Stimulated activated naive CD8-positive, alpha-beta T cell treated with anti-CD3 and anti-CD28 coated beads, Interleukin-15, amount 100 ng/mL, for 72 hours (primary cell): ENCODE results near the gene INHBC.
"Not testable (repeated sequence)": the region's sequence is repeated elsewhere in the genome, so short reads cannot be mapped to it uniquely, and the experiment has no call there.

ENCODE experiments used
- ATAC-seq: fragments of 150-1000 bp; cut with Tn5 transposase; 2 replicates; pipeline ENCODE4 v1.10.0; 2021; ENCODE audit warnings: mild to moderate bottlenecking, moderate library complexity
- DNase-seq, 2 donors: peaks; one replicate each; pipeline ENCODE4 v3.0.0; 2021 to 2022
- H3K27ac Mint-ChIP-seq, 2 donors: one replicate each; pipeline ENCODE4 v1.8.0; 2022; ENCODE audit warnings: mild to moderate bottlenecking in 2 of 2, mixed read lengths in 2 of 2, moderate library complexity in 2 of 2
- H3K27me3 Mint-ChIP-seq: one replicate; pipeline ENCODE4 v1.8.0; 2022; ENCODE audit warnings: mixed read lengths
- H3K4me1 Mint-ChIP-seq: one replicate; pipeline ENCODE4 v1.8.0; 2022; ENCODE audit warnings: mild to moderate bottlenecking, mixed read lengths
- H3K4me3 Mint-ChIP-seq, 2 donors: one replicate each; pipeline ENCODE4 v1.8.0; 2022; ENCODE audit warnings: mild to moderate bottlenecking in 2 of 2, mixed read lengths in 2 of 2, moderate library complexity in 1 of 2
- H3K9me3 Mint-ChIP-seq, 2 donors: one replicate each; pipeline ENCODE4 v1.8.0; 2022; ENCODE audit warnings: mixed read lengths in 2 of 2

INHBC gene

DNA sequence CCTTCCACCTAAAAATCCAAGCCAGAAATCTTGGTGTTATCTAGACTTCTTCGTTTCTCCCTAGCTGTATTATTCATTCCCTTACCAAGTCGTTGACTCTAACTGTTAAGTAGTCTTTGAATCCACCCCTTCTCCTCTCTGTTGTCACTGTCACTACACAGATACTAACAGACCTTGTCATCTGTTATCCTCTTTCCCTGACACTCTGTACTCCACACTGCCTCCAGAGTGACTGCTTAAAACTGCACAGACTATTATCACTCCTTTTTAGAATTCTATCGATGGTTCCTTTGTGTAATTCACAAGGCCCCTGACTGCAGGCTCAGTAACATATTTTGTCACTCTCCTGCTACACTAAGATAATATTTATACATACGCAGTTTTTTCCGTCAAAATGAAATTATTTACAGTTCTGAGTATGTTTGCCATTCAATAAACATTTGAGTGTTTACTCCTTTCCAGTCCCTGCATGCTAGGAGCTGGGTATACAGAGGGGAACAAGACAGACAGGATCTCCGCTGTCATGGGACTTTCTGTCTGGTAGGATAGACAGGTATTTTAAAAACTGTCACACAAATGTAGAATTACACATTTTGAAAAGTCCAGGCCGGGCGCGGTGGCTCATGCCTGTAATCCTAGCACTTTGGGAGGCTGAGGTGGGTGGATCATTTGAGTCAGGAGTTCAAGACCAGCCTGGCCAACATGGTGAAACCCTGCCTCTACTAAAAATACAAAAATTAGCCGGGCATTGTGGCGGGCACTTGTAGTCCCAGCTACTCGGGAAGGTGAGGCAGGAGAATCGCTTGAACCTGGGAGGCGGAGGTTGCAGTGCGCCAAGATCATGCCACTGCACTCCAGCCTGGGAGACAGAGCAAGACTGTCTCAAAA, 57.1 kb downstream of the INHBC start:
- peak overlapping the region; percentile 31 to 74 for H3K4me3 Mint-ChIP-seq

DNA sequence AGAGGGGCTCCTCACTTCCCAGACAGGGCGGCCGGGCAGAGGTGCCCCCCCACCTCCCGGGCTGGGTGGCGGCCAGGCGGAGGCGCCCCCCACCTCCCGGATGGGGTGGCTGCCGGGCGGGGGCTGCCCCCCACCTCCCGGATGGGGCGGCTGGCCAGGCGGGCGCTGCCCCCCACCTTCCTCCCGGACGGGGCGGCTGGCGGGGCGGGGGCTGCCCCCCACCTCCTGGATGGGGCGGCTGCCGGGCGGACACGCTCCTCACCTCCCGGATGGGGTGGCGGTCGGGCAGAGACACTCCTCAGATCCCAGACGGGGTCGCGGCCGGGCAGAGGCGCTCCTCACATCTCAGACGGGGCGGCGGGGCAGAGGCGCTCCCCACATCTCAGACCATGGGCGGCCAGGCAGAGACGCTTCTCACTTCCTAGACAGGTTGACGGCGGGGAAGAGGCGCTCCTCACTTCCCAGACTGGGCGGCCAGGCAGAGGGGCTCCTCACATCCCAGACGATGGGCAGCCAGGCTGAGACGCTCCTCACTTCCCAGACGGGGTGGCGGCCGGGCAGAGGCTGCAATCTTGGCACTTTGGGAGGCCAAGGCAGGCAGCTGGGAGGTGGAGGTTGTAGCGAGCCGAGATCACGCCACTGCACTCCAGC, 60.6 kb downstream of the INHBC start:
- ATAC-seq, result peak; percentile 45
- H3K27me3 Mint-ChIP-seq, H3K4me3 Mint-ChIP-seq, H3K9me3 Mint-ChIP-seq, DNase-seq: not testable (repeated sequence)
- H3K27ac Mint-ChIP-seq, result peak overlapping the region in 1 of 2 donors; percentile 85
- peaks cover 35% of the 10 kb centered on the region for H3K4me1 Mint-ChIP-seq

More for the DNA sequence above, 57.1 kb downstream of the INHBC start:
- peak; percentile 32 for ATAC-seq
- no peak for DNase-seq
- peak overlapping the region; percentile 21 to 86 for H3K27ac Mint-ChIP-seq
- H3K9me3 Mint-ChIP-seq, result no peaks in the 10 kb centered on the region
- H3K27me3 Mint-ChIP-seq, result no peaks in the 10 kb centered on the region
- H3K4me1 Mint-ChIP-seq, result peaks cover 51% of the 10 kb centered on the region

DNA sequence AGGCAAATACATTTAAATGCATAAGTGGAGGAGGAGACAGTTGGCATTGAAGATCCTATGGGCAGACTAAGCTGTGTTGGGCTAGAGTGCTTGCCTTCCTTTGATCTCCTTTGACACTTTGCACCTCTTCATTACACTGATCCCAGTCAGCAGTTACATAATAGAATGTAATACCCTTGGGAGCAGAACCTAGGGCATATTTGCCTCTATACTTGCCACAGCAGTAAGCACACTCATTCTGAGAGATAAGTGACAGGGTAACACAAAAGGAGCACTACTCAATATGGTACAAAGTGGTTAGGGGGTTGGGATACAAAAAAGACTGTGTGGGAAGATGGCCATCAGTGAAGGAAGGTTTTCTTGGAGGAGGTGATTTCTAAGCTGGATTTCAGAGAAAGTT, 62.2 kb downstream of the INHBC start:
- Mint-ChIP-seq H3K27me3 (no peaks in the 10 kb centered on the region), H3K9me3 (no peaks in the 10 kb centered on the region), H3K4me3 (no peak overlapping the region), H3K27ac (peak overlapping the region in 1 of 2 donors; percentile 35), H3K4me1 (peaks cover 21% of the 10 kb centered on the region)
- ATAC-seq (peak; percentile 59), DNase-seq (no peak)

DNA sequence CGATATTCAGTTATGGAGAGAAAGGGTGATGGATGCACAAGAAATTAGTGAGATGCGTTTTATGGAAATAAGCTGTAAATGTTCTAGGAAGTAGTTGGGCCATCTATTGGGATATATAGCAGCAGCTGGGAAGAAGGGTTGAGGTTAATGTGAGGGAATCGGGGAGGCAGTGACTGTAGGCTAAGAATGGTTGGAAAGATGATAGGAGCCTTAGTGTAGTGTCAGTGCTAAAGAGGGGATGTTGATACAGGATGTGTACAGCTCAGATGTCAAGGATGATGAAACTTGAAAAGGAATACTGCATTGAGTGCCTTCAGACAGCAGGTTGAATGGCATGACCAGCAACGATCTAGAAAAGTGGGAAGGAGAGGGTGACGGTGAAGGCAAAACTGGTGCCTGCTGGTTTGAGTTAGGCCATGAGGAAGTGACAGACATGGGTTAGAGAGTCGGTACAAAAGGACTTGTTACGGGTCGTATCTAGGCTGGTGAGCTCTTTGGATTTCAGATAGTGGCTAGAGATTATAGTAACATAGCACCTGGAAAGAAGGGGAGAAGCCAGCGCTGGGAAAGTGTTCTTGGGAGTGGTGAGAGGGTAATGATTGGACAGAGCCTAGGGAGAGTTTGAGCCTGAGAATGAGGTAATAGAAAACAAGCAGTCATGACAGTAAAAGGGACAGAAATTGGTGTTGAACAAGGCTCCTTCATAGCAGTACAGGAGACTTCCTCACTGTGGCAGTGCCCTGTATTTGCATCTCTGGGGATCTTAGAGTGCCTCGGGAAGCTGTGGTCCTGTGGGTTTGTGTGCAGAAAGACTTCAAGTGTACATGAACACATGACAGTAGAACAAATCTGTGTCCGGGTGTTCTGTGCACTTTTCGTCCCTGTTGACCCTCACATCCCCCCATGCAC, 62.9 kb downstream of the INHBC start:
- no peak for DNase-seq
- ATAC-seq, result no peak
- no peaks in the 10 kb centered on the region for H3K27me3 Mint-ChIP-seq
- no peak overlapping the region for H3K4me3 Mint-ChIP-seq
- H3K27ac Mint-ChIP-seq, result peak overlapping the region; percentile 4 to 35
- H3K9me3 Mint-ChIP-seq, result no peaks in the 10 kb centered on the region
- peaks cover 19% of the 10 kb centered on the region for H3K4me1 Mint-ChIP-seq

DNA sequence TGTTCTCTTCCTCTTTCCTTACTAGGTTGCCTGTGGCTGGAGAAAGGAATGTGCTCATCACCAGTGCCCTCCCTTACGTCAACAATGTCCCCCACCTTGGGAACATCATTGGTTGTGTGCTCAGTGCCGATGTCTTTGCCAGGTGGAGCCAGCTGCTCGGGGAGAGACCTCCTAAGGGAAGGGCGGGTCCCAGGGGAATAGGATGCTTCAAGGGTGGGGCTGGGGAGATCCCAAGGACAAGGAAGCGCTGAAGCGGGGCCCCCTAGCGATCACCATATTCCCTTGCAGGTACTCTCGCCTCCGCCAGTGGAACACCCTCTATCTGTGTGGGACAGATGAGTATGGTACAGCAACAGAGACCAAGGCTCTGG, 63.5 kb downstream of the INHBC start:
- H3K27me3 Mint-ChIP-seq, result no peaks in the 10 kb centered on the region
- no peak for DNase-seq
- peaks cover 14% of the 10 kb centered on the region for H3K4me1 Mint-ChIP-seq
- H3K27ac Mint-ChIP-seq, result peak overlapping the region; percentile 1 to 91
- ATAC-seq, result no peak
- no peak overlapping the region for H3K4me3 Mint-ChIP-seq
- no peaks in the 10 kb centered on the region for H3K9me3 Mint-ChIP-seq

DNA sequence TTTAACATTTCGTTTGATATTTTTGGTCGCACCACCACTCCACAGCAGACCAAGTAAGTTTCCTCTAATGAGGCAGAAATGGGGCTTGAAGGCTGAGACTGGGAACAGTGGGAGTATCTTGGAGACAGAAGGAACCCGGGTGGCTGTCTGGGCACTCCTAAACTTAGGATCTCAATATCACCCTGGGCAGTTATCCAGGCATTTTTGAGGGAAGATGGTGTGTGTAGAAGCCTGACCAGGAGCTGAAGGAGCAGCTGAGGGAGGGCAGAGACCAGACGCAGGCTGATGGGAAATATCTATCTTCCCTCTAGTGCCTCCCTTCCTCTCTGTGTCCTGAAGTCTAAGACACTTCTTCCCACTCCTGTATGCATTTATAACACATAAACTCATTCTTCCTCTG, 64.0 kb downstream of the INHBC start:
- Mint-ChIP-seq H3K4me3 (no peak overlapping the region), H3K27me3 (no peaks in the 10 kb centered on the region), H3K4me1 (peaks cover 14% of the 10 kb centered on the region)

DNA sequence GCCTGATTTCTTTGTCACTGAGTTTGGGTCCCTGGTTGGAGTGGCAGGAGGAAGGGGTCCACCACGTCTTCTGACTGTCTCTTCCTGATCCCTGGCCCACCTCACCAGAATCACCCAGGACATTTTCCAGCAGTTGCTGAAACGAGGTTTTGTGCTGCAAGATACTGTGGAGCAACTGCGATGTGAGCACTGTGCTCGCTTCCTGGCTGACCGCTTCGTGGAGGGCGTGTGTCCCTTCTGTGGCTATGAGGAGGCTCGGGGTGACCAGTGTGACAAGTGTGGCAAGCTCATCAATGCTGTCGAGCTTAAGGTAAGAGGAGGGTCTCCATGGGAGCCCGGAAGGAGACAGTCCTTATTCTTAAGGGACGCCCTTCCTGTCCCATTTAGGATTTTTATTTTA, 65.6 kb downstream of the INHBC start:
- H3K27me3 Mint-ChIP-seq, result no peaks in the 10 kb centered on the region
- H3K4me3 Mint-ChIP-seq, result no peak overlapping the region
- H3K9me3 Mint-ChIP-seq, result no peaks in the 10 kb centered on the region
- DNase-seq, result no peak
- H3K27ac Mint-ChIP-seq, result no peak overlapping the region
- ATAC-seq, result no peak
- peaks cover 14% of the 10 kb centered on the region for H3K4me1 Mint-ChIP-seq

More for the DNA sequence above, 64.0 kb downstream of the INHBC start:
- peak overlapping the region in 1 of 2 donors; percentile 91 for H3K27ac Mint-ChIP-seq
- ATAC-seq (no peak), DNase-seq (no peak)
- no peaks in the 10 kb centered on the region for H3K9me3 Mint-ChIP-seq
